HuH-7.5 (cell line): ENCODE data around the gene EIF4A3.
"Not testable (repeated sequence)": the region's sequence is repeated elsewhere in the genome, so short reads cannot be mapped to it uniquely, and the experiment has no call there.

Experiments
- DNase-seq: peaks from one replicate; pipeline ENCODE4 v3.0.0; 2011; ENCODE audit warnings: low spot score

The EIF4A3 gene

GRCh38 chr17:80099291-80100034, 47.5 kb downstream of the EIF4A3 start:
- DNase-seq, result no peak

DNA sequence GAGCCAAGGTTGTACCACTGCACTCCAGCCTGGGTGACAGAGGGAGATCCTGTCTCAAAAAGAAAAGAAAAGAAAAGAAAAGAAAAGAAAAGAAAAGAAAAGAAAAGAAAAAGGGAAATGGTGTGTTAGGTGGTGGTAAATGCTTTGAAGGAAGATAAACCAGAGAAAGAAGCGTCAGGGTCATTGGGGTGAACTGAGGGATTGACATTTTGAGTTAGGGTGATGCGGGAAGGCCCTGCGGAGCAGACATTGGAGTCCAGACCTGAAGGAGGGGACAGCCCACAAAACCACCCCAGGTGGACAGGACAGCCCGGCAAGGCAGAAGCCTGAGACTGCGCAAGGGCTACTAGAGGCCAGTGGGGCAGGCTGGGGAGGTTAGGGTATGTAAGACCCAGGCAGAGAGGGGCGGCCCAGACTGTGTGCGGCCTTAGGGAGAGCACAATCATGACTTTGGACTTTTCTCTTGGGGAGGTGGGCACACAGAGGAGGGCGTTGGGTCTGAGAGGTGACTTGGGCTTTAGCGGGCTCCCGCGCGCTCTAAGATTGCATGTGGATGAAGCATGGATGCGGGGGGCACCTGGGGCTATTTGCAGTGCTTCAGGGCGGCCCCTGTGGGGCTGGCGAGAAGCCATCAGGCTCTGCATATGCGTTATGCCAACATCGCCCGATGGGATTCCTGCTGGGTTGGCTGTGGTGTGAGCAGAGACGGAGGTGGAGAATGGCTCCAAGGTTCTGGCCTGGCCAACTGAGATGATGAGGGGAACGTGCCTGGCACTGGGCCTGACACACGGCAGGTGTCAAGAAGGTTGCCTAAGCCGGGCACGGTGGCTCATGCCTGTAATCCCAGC, 48.9 kb downstream of the EIF4A3 start:
- no peak for DNase-seq

GRCh38 chr17:80097127-80097621, 49.8 kb downstream of the EIF4A3 start:
- no peak for DNase-seq

DNA sequence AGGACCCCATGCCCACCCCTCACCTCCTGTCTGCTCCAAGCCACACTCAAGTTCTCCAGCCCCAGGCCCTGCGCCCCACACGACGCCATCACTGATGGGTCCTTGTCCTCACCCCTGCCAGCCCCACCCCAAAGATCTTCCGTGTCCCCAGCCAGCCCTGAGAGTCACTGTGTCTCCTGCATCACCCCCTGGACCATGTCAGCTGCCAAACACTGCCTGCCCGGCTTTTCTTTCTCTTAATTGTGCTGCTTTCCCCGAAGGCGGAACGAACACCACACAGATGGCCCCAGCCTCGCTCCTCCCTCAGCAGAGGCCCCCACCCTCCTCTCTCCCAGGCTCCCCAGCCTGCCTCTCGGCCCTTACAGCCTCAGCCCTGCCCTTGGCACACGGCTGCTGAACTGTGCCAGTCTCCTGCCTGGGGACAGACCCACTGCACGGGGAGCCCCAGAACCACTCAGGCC, 50.3 kb downstream of the EIF4A3 start:
- DNase-seq, result no peak

GRCh38 chr17:80095844-80096475, 51.0 kb downstream of the EIF4A3 start:
- DNase-seq, result no peak

DNA sequence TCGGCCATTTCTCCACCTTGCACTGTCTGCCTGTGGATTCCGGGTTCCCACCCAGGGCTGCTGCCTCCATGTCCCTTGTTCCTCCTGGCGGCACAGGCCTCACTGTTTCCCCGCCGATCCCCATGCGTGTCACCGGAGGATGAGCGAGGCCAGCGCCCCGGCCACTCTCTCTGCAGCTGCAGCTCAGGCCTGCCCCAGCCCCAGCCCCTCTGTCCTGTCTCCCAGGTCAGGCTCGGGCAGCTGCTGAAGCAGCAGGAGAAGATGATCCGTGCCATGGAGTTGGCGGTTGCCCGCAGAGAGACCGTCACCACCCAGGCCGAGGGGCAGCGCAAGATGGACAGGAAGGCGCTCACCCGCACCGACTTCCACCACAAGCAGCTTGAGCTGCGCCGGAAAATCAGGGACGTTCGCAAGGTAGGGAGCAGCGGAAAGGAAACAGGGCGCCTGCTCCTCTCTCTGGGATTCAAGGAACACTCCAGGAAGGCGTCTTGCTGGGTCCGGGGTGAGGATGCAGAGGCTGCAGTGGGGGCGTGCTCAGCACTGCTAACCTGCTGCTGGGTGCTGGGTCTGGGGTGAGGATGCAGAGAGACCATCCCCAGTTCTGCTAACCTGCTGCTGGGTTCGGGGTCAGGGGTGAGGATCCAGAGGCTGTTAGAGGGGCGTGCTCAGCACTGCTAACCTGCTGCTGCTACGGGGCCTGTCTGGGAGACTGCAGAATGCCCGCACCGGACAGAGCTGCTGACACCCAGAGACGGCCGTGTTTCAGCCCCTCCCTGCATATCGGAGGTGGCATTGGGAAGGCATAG, 51.7 kb downstream of the EIF4A3 start:
- no peak for DNase-seq

GRCh38 chr17:80092959-80093358, 54.0 kb downstream of the EIF4A3 start:
- no peak for DNase-seq

GRCh38 chr17:80091376-80091775, 55.6 kb downstream of the EIF4A3 start:
- DNase-seq, result no peak

GRCh38 chr17:80090164-80090563, 56.8 kb downstream of the EIF4A3 start:
- DNase-seq, result not testable (repeated sequence)

DNA sequence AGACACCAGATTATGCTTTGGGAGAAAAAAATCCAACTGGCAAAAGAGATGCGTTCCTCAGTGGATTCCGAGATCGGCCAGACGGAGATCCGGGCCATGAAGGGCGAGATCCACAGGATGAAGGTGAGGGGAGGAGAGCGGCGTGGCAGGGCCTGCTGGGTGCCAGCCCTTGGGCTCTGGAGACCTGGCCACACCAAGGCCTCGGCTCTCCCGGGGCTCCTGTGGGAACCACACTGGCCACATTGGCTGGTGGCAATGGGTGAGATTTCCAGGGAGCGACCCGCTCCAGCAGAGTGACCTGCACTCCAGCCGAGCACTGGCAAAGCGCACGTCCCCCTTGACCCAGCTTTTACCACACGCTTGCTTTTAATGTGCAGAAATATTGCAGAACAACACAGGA, 57.2 kb downstream of the EIF4A3 start:
- no peak for DNase-seq

DNA sequence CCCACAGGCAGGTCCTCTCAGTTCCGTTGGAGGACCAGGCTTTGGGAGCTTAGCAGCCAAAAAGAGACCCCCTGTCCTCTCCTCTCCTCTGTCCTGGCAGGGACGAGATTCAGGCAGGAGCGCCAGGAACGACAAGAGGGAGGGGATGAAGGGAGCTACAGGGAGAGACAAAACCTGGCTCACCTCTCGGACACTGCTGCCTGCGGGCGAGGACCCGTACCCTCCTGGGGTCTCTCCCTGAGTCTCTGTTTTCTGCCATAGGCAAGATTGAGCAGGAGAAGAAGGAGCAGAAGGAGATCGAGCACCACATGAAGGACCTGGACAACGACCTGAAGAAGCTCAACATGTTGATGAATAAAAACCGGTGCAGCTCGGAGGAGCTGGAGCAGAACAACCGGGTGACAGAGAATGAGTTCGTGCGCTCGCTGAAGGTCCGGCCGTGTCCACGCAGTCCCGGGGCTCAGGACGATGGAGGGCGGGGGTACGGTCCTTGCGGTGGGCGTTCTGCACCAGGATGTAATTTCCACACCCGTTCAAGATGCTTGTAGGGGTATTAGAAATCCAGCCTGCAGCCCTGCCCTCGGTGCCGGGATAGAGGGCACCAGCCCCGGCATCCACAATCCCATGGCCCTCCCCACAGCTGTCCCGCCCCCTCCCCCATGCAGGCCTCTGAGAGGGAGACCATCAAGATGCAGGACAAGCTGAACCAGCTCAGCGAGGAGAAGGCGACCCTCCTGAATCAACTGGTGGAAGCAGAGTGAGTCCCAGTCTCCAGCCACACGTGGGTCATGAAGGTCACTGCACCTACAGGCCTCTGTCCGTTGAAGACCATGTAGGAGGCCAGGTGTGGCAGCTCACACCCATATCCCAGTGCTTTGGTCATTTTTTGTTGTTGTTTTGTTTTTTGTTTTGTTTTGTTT, 59.3 kb downstream of the EIF4A3 start:
- no peak for DNase-seq

DNA sequence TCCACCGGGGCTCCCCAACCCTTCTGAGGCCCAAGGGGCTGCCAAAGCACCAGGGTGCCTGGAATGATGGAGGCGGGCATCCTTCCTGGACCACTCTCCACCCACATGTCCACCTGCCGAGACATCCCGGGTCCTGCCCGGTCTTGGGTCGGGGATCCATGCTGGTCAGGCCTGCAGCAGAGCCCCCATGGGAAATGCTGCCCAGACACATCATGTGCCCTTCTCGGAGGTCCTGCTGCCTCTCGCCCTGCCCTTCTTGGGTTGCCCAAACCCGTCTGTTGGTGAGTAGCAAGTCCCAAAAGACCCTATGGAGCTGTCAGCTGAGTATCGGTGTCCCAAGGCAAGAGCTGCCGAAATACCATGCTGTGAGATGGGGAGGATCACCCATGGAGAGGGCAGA, 60.3 kb downstream of the EIF4A3 start:
- DNase-seq, result no peak

GRCh38 chr17:80086081-80086480, 60.8 kb downstream of the EIF4A3 start:
- DNase-seq, result no peak

DNA sequence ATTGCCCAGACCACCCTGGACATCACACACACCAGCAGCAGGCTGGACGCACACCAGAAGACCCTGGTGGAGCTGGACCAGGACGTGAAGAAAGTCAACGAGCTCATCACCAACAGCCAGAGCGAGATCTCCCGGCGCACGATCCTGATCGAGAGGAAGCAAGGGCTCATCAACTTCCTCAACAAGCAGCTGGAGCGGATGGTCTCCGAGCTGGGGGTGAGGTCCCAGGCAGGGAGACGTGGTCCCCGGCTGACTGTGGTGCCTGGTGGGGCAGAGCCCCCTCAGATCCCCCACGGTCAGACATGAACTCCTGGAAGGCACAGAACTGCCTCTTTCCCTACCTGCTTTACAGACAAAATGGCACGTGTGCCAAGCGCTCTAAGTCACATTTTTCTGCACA, 62.2 kb downstream of the EIF4A3 start:
- no peak for DNase-seq
